Osteocyte (in vitro differentiated cells): ENCODE results near the gene TMEM242. TPM values are rescaled to one million over a fixed set of nuclear protein-coding genes. Genes with fewer than 3 reads are reported as not detected.

ENCODE experiments used
- DNase-seq: peaks from one replicate; pipeline ENCODE4 v3.0.0; 2021; ENCODE audit warnings: mixed read lengths; ENCODE audit not compliant: unreplicated experiment; ENCODE audit errors: extremely low spot score
- H3K27ac Mint-ChIP-seq: one replicate; pipeline ENCODE4 v1.8.0; 2021; ENCODE audit warnings: mild to moderate bottlenecking, mixed read lengths; ENCODE audit not compliant: unreplicated experiment
- H3K27me3 Mint-ChIP-seq: one replicate; pipeline ENCODE4 v1.8.0; 2021; ENCODE audit warnings: mixed read lengths; ENCODE audit not compliant: unreplicated experiment
- H3K36me3 Mint-ChIP-seq: one replicate; pipeline ENCODE4 v1.8.0; 2021; ENCODE audit warnings: mixed read lengths; ENCODE audit not compliant: unreplicated experiment
- H3K4me1 Mint-ChIP-seq: one replicate; pipeline ENCODE4 v1.8.0; 2021; ENCODE audit warnings: mixed read lengths; ENCODE audit not compliant: unreplicated experiment
- H3K4me3 Mint-ChIP-seq: one replicate; pipeline ENCODE4 v1.8.0; 2021; ENCODE audit warnings: mild to moderate bottlenecking, moderate library complexity, mixed read lengths; ENCODE audit not compliant: unreplicated experiment
- H3K9me3 Mint-ChIP-seq: one replicate; pipeline ENCODE4 v1.8.0; 2021; ENCODE audit warnings: mixed read lengths; ENCODE audit not compliant: unreplicated experiment
- CTCF ChIP-seq: fragments of 200-600 bp; sonication (generic); IDR thresholded peaks from 2 replicates; pipeline ENCODE4 v1.5.0; 2021; ENCODE audit warnings: antibody characterized with exemption, mild to moderate bottlenecking, moderate library complexity
- total RNA-seq: library from RNA; stranded (reverse); gene quantifications from 2 replicates; pipeline ENCODE4 v1.2.1, GENCODE V29; 2021

Gene TMEM242
- total RNA-seq, 1 donor from 2014 or later, result 12.7 TPM

- no peak for TF ChIP-seq CTCF
- Mint-ChIP-seq H3K9me3 (peaks cover 8% of the 10 kb centered on the region), H3K36me3 (peaks cover 2% of the 10 kb centered on the region), H3K4me1 (no peaks in the 10 kb centered on the region), H3K27ac (no peak overlapping the region), H3K4me3 (no peak overlapping the region), H3K27me3 (peaks cover 18% of the 10 kb centered on the region)
- DNase-seq, result no peak
Observed at GRCh38 chr6:157245436-157245835, 77.9 kb downstream of the TMEM242 start.

- Mint-ChIP-seq H3K36me3 (peaks cover 2% of the 10 kb centered on the region), H3K4me1 (no peaks in the 10 kb centered on the region)
Observed at GRCh38 chr6:157244780-157245179, 78.5 kb downstream of the TMEM242 start.

GRCh38 chr6:157244175-157244574 lies 79.1 kb downstream of the TMEM242 start:
- Mint-ChIP-seq H3K9me3 (peaks cover 8% of the 10 kb centered on the region), H3K4me1 (no peaks in the 10 kb centered on the region), H3K27ac (no peak overlapping the region), H3K36me3 (peaks cover 2% of the 10 kb centered on the region), H3K27me3 (peaks cover 11% of the 10 kb centered on the region), H3K4me3 (no peak overlapping the region)
- TF ChIP-seq CTCF, result no peak
- no peak for DNase-seq

More at GRCh38 chr6:157244780-157245179, 78.5 kb downstream of the TMEM242 start:
- no peak overlapping the region for H3K27ac Mint-ChIP-seq
- H3K27me3 Mint-ChIP-seq, result peaks cover 14% of the 10 kb centered on the region
- no peak overlapping the region for H3K4me3 Mint-ChIP-seq
- H3K9me3 Mint-ChIP-seq, result peaks cover 8% of the 10 kb centered on the region
- no peak for TF ChIP-seq CTCF
- no peak for DNase-seq

- Mint-ChIP-seq H3K4me1 (no peaks in the 10 kb centered on the region), H3K9me3 (peaks cover 4% of the 10 kb centered on the region), H3K27ac (no peak overlapping the region), H3K4me3 (no peak overlapping the region), H3K27me3 (peaks cover 9% of the 10 kb centered on the region), H3K36me3 (no peaks in the 10 kb centered on the region)
- no peak for TF ChIP-seq CTCF
- DNase-seq, result no peak
Observed at GRCh38 chr6:157242791-157243190, 80.5 kb downstream of the TMEM242 start.

GRCh38 chr6:157240960-157241311 lies 82.4 kb downstream of the TMEM242 start:
- DNase-seq, result no peak
- no peak overlapping the region for H3K27ac Mint-ChIP-seq
- H3K4me3 Mint-ChIP-seq, result no peak overlapping the region
- H3K4me1 Mint-ChIP-seq, result no peaks in the 10 kb centered on the region
- peaks cover 18% of the 10 kb centered on the region for H3K27me3 Mint-ChIP-seq
- H3K9me3 Mint-ChIP-seq, result peaks cover 4% of the 10 kb centered on the region
- no peaks in the 10 kb centered on the region for H3K36me3 Mint-ChIP-seq
- TF ChIP-seq CTCF, result no peak
